Jurkat, Clone E6-1 (cell line): ENCODE measurements around the gene ADAM23. TPM values are rescaled to one million over a fixed set of nuclear protein-coding genes. Genes with fewer than 3 reads are reported as not detected.
"Not testable (repeated sequence)": the region's sequence is repeated elsewhere in the genome, so short reads cannot be mapped to it uniquely, and the experiment has no call there.

Experiments
- DNase-seq: peaks from one replicate; pipeline ENCODE4 v3.0.0-alpha.2; 2011; ENCODE audit warnings: low read depth, low spot score
- H3K4me3 ChIP-seq: 2 replicates; pipeline ENCODE4 v1.5.1; 2011; ENCODE audit warnings: mild to moderate bottlenecking, low read length, control low read depth, moderate library complexity
- polyA plus RNA-seq: library from polyadenylated mRNA; unstranded; fragments of >200 nt; gene quantifications from one replicate; pipeline ENCODE4 v1.2.1, GENCODE V29; 2012; ENCODE audit warnings: missing spikeins; ENCODE audit not compliant: insufficient read length, insufficient read depth

ADAM23 gene
- not detected for polyA plus RNA-seq

GRCh38 chr2:206442833-206443734 is at the start of gene ADAM23:
Gene ADAM23 (plus strand): TSS chr2:206443532. CDS start chr2:206443867, 335 bp downstream.
- no peak for DNase-seq
- H3K4me3 ChIP-seq: no peak within 1 kb of the TSS; the same call in 1 of the 2 replicates

GRCh38 chr2:206396211-206396610 is 47.1 kb upstream of the ADAM23 start:
- no peak overlapping the region for H3K4me3 ChIP-seq
- DNase-seq: no peak

GRCh38 chr2:206402956-206403569 is 40.3 kb upstream of the ADAM23 start:
- H3K4me3 ChIP-seq, DNase-seq: not testable (repeated sequence)

- no peak overlapping the region for H3K4me3 ChIP-seq
- DNase-seq: no peak
Measured at GRCh38 chr2:206408323-206409320, 34.7 kb upstream of the ADAM23 start.

- no peak overlapping the region for H3K4me3 ChIP-seq
- no peak for DNase-seq
Measured at GRCh38 chr2:206410714-206411113, 32.6 kb upstream of the ADAM23 start.

- H3K4me3 ChIP-seq: no peak overlapping the region
- no peak for DNase-seq
Measured at GRCh38 chr2:206415618-206416243, 27.6 kb upstream of the ADAM23 start.

- H3K4me3 ChIP-seq: no peak overlapping the region
- no peak for DNase-seq
Measured at GRCh38 chr2:206418968-206419367, 24.4 kb upstream of the ADAM23 start.

GRCh38 chr2:206420721-206421120 is 22.6 kb upstream of the ADAM23 start:
- H3K4me3 ChIP-seq: no peak overlapping the region
- no peak for DNase-seq

GRCh38 chr2:206422493-206422892 is 20.8 kb upstream of the ADAM23 start:
- no peak for DNase-seq
- no peak overlapping the region for H3K4me3 ChIP-seq

GRCh38 chr2:206423147-206423546 is 20.2 kb upstream of the ADAM23 start:
- DNase-seq: no peak

GRCh38 chr2:206424134-206424533 is 19.2 kb upstream of the ADAM23 start:
- DNase-seq: no peak
- no peak overlapping the region for H3K4me3 ChIP-seq

More at GRCh38 chr2:206423147-206423546, 20.2 kb upstream of the ADAM23 start:
- no peak overlapping the region for H3K4me3 ChIP-seq

- DNase-seq: no peak
- H3K4me3 ChIP-seq: no peak overlapping the region
Measured at GRCh38 chr2:206428783-206429182, 14.5 kb upstream of the ADAM23 start.

GRCh38 chr2:206430452-206430851 is 12.9 kb upstream of the ADAM23 start:
- no peak overlapping the region for H3K4me3 ChIP-seq
- DNase-seq: no peak

GRCh38 chr2:206431439-206431838 is 11.9 kb upstream of the ADAM23 start:
- H3K4me3 ChIP-seq: no peak overlapping the region
- no peak for DNase-seq

- no peak for DNase-seq
- no peak overlapping the region for H3K4me3 ChIP-seq
Measured at GRCh38 chr2:206432193-206433082, 10.9 kb upstream of the ADAM23 start.

- no peak for DNase-seq
- H3K4me3 ChIP-seq: no peak overlapping the region
Measured at GRCh38 chr2:206433190-206433589, 10.1 kb upstream of the ADAM23 start.

GRCh38 chr2:206433686-206434085 is 9.6 kb upstream of the ADAM23 start:
- no peak for DNase-seq
- H3K4me3 ChIP-seq: no peak overlapping the region

- no peak overlapping the region for H3K4me3 ChIP-seq
- no peak for DNase-seq
Measured at GRCh38 chr2:206435742-206436141, 7.6 kb upstream of the ADAM23 start.
